GM18526 (cell line): Measurements from ENCODE around the gene MEGF6.

Experiments used
- POLR2A ChIP-seq: IDR thresholded peaks from 3 replicates; pipeline ENCODE4 v1.6.1; 2011; ENCODE audit not compliant: insufficient read length; ENCODE audit errors: extremely low read depth

MEGF6 gene

GRCh38 chr1:3501856-3502640, 109.3 kb downstream of the MEGF6 start:
- no peak for TF ChIP-seq POLR2A

DNA sequence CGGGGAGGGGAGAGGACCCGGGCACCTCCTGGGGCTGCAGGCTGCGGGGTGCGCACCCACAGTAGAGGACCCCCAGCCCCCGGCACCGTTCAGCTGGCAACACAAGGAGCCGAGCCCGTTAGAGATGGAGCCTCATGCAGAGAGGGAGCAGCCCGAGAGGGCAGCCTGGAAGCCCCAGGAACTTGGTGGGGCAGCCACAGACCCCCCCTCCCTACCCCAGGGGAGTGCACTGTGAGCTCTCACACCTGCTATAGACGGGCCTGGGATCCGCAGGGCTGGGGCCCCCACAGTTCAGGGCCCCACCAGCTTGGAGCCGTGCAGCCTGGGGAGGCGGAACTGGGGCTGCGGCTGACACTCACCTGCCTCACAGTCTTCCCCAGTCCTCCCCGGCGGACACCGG, 109.9 kb downstream of the MEGF6 start:
- no peak for TF ChIP-seq POLR2A

DNA sequence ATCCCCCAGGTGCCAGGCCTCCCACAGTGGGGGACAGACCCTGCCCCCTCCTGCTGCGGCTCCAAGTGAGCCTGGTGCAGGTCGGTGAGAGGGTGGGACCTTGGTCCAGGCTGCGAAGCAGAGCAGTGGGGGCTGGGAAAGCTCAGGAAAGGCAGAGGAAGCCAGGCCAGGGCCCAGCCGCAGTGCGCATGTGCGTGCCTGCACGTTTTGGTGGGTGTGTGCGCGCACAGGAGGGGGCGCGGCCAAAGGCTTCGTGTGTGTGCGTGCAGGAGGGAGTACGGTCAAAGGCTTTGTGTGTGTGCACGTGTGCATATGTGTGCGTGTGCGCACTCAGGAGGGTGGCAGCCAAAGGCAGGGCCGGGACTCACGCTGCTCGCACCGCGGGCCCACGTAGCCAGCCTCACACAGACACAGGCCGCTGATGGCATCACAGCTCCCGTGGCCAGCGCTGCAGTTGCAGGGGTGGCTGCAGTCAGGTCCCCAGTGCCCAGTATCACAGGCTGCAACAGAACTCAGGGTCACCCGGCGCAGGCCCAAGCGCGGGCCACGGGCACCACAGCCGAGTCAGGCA, 111.0 kb downstream of the MEGF6 start:
- no peak for TF ChIP-seq POLR2A

DNA sequence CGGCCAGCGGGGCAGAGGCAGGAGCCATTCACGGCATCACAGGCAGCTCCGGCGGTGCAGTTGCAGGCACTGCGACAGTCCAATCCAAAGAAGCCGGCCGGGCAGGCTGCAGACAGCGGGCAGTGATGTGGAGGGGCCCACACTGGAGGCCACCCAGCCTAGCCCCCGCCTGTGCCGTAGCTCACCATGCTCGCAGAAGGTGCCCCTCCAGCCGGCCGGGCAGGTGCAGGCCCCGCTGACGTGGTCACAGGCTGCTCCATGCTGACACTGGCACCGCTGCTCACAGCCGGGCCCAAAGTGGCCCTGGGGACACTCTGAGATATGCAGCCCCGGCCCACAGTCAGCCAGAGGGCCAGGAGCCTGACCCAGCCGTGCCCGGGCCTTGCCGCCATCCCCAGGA, 111.7 kb downstream of the MEGF6 start:
- TF ChIP-seq POLR2A: no peak

DNA sequence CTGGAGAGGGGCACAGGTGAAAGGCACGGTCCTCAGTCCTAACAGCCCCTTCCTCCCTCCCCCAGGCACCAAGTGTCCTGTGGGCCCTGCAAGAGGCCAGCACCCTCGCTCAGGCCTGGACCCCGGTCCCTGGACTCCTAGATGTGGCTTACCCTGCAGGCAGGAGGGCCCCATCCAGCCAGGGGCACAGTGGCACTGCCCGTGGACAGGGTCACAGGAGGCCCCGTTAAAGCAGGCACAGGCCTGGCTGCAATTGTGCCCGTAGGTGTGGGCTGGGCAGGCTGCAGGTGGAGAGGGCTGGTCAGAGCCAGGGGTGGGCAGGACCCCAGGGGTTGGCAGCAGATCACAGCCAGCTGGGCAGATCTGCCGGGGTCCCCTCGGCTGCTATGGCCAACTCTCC, 112.3 kb downstream of the MEGF6 start:
- no peak for TF ChIP-seq POLR2A

DNA sequence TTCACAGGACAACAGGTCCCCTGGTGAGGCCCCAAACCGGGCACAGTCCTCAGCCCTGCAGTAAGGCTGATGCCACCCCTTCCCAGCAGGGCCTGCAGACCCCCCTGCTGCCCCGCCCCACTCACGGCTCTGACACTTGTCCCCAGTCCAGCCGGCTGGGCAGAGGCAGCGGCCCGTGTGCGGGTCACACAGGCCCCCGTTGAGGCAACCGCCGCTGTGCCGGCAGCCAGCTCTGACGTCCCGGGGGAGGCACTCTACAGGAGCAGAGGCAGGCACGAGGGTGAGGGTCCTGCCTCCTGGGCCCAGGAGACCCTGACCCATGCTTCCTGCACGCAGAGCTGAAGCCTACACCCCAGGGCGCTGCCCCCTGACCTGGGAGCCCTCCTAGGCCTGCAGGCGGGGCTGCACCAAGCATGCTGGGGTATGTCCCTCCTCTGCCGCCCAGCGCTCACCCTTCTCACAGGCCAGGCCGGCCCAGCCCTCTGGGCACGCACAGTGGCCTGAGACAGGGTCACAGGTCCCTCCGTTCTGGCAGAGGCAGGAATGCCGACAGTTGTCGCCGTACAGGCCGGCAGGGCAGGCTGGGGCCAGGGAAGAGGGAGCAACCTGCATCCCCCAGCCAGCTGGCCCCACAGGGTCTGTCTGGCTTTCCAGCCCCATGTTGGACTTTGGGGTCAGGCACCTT, 112.9 kb downstream of the MEGF6 start:
- TF ChIP-seq POLR2A: no peak

GRCh38 chr1:3497521-3497920, 113.8 kb downstream of the MEGF6 start:
- no peak for TF ChIP-seq POLR2A

- TF ChIP-seq POLR2A: no peak
Observed at GRCh38 chr1:3496916-3497315, 114.4 kb downstream of the MEGF6 start.

- no peak for TF ChIP-seq POLR2A
Observed at GRCh38 chr1:3495776-3496745, 115.2 kb downstream of the MEGF6 start.

DNA sequence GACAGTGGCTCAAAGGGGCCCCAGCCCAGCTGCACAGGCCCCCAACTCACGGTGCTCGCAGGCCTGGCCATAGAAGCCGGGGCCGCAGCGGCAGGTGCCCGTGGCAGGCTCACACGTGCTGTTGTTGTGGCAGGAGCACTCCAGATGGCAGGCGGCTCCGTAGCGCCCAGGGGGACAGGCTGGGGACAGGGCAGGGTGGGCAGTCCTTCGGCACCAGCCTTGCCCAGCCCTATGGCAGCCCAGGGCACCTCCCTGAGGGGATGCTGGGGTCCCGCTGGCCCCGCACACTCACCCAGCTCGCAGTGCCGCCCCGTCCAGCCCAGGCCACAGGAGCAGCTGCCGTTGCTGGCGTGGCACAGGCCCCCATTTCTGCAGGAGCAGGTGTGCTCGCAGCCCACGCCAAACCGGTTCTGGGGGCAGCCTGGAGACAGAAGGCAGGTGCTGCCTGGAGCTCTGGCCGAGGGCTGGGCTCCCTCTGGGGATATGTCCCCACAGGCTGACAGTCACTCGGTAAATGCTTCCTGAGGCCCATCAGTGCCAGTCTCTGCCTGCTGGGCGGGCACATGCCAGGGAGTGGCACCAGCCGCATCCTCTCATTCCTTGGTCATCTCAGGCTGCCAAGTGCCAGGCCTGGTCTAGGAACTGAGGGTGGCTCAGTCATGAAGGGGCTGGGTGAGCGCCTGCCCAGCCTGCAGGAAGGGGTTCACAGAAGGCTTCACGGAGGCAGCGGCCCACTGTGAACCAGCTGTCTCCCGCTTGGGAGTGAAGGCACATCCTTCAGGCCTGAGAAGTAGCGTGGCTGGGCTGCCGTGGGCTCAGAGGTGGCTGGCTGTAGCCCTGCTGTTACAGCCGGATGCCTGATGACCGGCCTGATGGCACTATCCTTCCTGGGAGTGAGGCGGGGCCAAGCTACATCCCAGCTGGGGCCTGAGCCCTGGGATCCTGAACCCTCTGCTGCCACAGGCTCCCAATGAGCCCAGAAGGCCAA, 116.7 kb downstream of the MEGF6 start:
- TF ChIP-seq POLR2A: no peak

DNA sequence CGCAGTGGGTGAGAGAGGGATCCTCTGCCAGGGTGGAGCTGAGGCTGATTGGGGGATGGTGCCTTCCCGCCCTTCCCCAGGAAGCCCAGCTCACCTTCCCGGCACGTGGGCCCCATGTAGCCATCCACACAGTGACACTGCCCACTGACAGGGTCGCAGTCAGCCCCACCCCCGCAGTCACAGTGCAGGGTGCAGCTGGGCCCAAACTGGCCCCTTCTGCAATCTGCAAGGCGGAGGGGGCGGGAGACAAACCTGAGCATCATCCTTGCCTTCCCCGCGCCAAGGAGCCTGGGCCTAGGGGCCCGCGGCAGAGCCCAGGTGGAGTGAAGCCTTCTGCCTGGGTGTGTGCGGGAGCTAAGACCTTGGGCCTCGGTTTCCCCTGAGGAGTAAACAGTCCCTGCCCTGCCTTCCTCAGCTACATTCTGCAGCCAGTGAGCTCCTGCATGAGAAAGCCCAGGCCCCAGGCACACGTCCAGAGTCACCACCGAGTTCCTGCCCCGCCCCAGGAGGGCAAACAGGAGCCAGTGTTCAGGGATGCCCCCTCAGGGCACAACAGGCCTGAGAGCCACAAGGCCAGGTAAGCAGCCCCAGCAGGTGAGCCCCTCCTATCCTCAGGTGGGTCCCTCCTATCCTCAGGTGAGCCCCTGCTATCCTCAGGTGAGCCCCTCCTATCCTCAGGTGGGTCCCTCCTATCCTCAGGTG, 118.6 kb downstream of the MEGF6 start:
- TF ChIP-seq POLR2A: no peak

- TF ChIP-seq POLR2A: no peak
Observed at GRCh38 chr1:3491291-3492246, 119.7 kb downstream of the MEGF6 start.
